Measurements from ENCODE around the gene CEACAM3. TPM values are rescaled to one million over a fixed set of nuclear protein-coding genes. Genes with fewer than 3 reads are reported as not detected.

CEACAM3 gene
- total RNA-seq, 4 donors from 2014 or later, result 0.26 TPM; not detected in 3

DNA sequence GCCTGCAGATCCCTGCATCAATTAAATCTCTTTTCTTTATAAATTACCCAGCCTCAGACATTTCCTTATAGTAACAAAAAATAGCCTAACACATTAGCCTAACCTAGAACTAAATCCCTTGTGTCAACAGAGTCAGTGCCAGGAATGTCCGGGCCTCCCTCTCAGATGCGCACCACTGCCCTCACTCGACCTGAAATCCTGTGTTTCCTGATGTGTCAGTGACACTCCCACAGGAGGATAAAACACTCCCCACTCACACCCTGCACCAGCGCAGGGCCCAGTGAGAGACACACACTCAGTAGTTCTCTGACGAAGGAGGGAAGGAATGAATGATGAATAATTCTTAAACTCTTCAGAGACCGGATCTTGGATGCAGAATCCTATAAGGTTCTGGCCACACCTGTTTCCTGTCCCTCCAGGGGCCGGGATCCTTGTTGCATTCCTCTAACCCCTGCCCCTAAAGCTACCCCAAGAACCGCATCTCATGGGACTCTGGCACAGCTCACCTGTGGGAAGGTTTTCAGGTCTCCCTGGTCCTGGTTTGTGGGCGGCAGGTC is 3.1 kb downstream of the CEACAM3 start:
- intact Hi-C loops (cut with DNase I), result no loop called here
- 52% methylated on average over 9 of the region's 9 CpGs for WGBS
- Histone ChIP-seq H3K27me3 (peaks cover 0 to 6% (median 0%) of the 10 kb centered on the region in 4 donors), H3K9me3 (no peaks in the 10 kb centered on the region), H3K27ac (replicated peaks in 1 of 4) (no peak overlapping the region), H3K4me1 (peaks cover 0 to 7% (median 6%) of the 10 kb centered on the region in 4 donors), H3K36me3 (no peaks in the 10 kb centered on the region), H3K4me3 (no peak overlapping the region)
- TF ChIP-seq POLR2AphosphoS5 (IDR thresholded peaks at IDR 0.05) (no peak), EP300 (IDR thresholded peaks at IDR 0.05) (no peak), POLR2A (IDR thresholded peaks at IDR 0.05; ENCODE audit: low read depth) (no peak)
- TF ChIP-seq, protein P1, sequence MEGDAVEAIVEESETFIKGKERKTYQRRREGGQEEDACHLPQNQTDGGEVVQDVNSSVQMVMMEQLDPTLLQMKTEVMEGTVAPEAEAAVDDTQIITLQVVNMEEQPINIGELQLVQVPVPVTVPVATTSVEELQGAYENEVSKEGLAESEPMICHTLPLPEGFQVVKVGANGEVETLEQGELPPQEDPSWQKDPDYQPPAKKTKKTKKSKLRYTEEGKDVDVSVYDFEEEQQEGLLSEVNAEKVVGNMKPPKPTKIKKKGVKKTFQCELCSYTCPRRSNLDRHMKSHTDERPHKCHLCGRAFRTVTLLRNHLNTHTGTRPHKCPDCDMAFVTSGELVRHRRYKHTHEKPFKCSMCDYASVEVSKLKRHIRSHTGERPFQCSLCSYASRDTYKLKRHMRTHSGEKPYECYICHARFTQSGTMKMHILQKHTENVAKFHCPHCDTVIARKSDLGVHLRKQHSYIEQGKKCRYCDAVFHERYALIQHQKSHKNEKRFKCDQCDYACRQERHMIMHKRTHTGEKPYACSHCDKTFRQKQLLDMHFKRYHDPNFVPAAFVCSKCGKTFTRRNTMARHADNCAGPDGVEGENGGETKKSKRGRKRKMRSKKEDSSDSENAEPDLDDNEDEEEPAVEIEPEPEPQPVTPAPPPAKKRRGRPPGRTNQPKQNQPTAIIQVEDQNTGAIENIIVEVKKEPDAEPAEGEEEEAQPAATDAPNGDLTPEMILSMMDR (IDR thresholded peaks at IDR 0.05), result no peak
- no peak for DNase-seq (ENCODE audit: extremely low spot score)

DNA sequence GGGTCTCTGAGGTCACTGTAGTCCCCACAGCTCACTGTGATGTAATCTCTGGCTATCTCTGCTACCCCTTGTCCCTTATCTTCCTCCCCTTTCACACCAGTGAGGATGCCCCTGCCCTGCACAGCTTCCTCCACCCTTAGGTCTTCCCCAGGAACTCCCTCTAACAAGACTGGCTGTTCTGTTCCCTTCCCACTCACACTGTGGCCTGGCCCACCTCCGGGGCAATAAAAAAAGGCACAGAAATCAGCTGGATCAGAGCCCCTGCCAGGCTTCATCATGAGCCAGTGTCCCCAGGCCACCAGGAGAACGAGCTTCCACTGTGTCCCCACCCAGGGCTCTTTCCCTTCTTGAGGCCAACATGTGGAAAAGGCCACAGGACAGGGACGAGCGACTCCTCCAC is 4.6 kb downstream of the CEACAM3 start:
- WGBS, result 77% methylated on average over 3 of the region's 4 CpGs
- H3K36me3 ChIP-seq, result no peaks in the 10 kb centered on the region
- no peak for DNase-seq (ENCODE audit: extremely low spot score)
- H3K27ac ChIP-seq (replicated peaks in 1 of 4), result peak overlapping the region in 1 of 4 donors; percentile 6
- no peak overlapping the region for H3K4me3 ChIP-seq
- peaks cover 0 to 7% (median 6%) of the 10 kb centered on the region in 4 donors for H3K4me1 ChIP-seq
- intact Hi-C loops (cut with DNase I), result no loop called here
- no peak for TF ChIP-seq POLR2A (IDR thresholded peaks at IDR 0.05; ENCODE audit: low read depth)
- TF ChIP-seq, protein P1 (IDR thresholded peaks at IDR 0.05), result no peak
- no peaks in the 10 kb centered on the region for H3K9me3 ChIP-seq
- H3K27me3 ChIP-seq, result no peaks in the 10 kb centered on the region

DNA sequence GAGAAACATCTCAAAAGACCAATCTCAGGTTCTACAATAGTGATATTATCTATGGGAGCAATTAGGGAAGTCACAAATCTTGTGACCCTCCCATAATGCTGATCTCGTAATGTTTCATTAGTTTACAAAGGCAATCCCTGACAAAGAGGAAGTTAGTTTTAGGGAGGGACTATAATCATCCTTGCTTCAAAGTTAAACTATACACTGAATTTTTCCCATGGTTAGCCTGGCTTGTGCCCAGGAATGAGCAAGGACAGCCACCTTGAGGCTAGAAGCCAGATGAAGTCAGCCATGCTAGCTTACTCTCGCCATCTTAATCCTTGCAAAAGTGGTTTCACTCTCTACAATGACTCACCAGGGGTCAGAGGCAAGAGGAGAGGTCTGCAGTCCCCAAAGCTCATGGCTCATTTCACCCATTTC is 5.4 kb downstream of the CEACAM3 start:
- DNase-seq (ENCODE audit: extremely low spot score), result no peak
- TF ChIP-seq EP300 (IDR thresholded peaks at IDR 0.05), result no peak
- TF ChIP-seq POLR2A (IDR thresholded peaks at IDR 0.05; ENCODE audit: low read depth), result no peak
- TF ChIP-seq, protein P1 (IDR thresholded peaks at IDR 0.05), result no peak
- TF ChIP-seq POLR2AphosphoS5 (IDR thresholded peaks at IDR 0.05), result no peak
- Histone ChIP-seq H3K36me3 (no peaks in the 10 kb centered on the region), H3K27ac (replicated peaks in 1 of 4) (peak overlapping the region in 1 of 4 donors; percentile 6), H3K4me3 (no peak overlapping the region), H3K9me3 (no peaks in the 10 kb centered on the region), H3K27me3 (no peaks in the 10 kb centered on the region), H3K4me1 (peaks cover 0 to 7% (median 6%) of the 10 kb centered on the region in 4 donors)
- intact Hi-C loops (cut with DNase I), result no loop called here
- 50% methylated on average over 2 of the region's 2 CpGs for WGBS

GRCh38 chr19:41802770-41803169 is 6.4 kb downstream of the CEACAM3 start:
- intact Hi-C loops (cut with DNase I), result no loop called here
- TF ChIP-seq, protein P1 (IDR thresholded peaks at IDR 0.05), result no peak
- no peak for TF ChIP-seq POLR2A (IDR thresholded peaks at IDR 0.05; ENCODE audit: low read depth)
- TF ChIP-seq POLR2AphosphoS5 (IDR thresholded peaks at IDR 0.05), result no peak
- no peak for TF ChIP-seq EP300 (IDR thresholded peaks at IDR 0.05)
- peaks cover 0 to 7% (median 0%) of the 10 kb centered on the region in 4 donors for H3K27me3 ChIP-seq
- no peaks in the 10 kb centered on the region for H3K36me3 ChIP-seq
- H3K4me1 ChIP-seq, result peaks cover 0 to 7% (median 6%) of the 10 kb centered on the region in 4 donors
- H3K27ac ChIP-seq (replicated peaks in 1 of 4), result no peak overlapping the region
- no peak overlapping the region for H3K4me3 ChIP-seq
- DNase-seq (ENCODE audit: extremely low spot score), result no peak
- WGBS, result 86% methylated on average over 2 of the region's 2 CpGs
- no peaks in the 10 kb centered on the region for H3K9me3 ChIP-seq

GRCh38 chr19:41804336-41804735 is 7.9 kb downstream of the CEACAM3 start:
- H3K27ac ChIP-seq (replicated peaks in 1 of 4), result no peak overlapping the region
- H3K9me3 ChIP-seq, result no peaks in the 10 kb centered on the region
- TF ChIP-seq, protein P1 (IDR thresholded peaks at IDR 0.05), result no peak
- TF ChIP-seq POLR2AphosphoS5 (IDR thresholded peaks at IDR 0.05), result no peak
- H3K27me3 ChIP-seq, result peaks cover 0 to 17% (median 0%) of the 10 kb centered on the region in 4 donors
- H3K36me3 ChIP-seq, result no peaks in the 10 kb centered on the region
- 70% methylated on average over 3 of the region's 3 CpGs for WGBS
- DNase-seq (ENCODE audit: extremely low spot score), result no peak
- intact Hi-C loops (cut with DNase I), result no loop called here
- peaks cover 0 to 2% (median under 1%) of the 10 kb centered on the region in 4 donors for H3K4me1 ChIP-seq
- no peak overlapping the region for H3K4me3 ChIP-seq

Measured in esophagus muscularis mucosa (tissue), 4 donors.